Measurements from ENCODE around the gene PGAP3.
A peak's percentile ranks its signal among the peaks of the same experiment; 100 is the strongest.
"Not testable (repeated sequence)": the region's sequence is repeated elsewhere in the genome, so short reads cannot be mapped to it uniquely, and the experiment has no call there.

The PGAP3 gene

GRCh38 chr17:39724731-39725130 is 36.9 kb upstream of the PGAP3 start:
- no peaks in the 10 kb centered on the region for H3K27me3 ChIP-seq (ENCODE audit: control insufficient read depth, insufficient read depth, low read length)
- no peaks in the 10 kb centered on the region for H3K9me3 ChIP-seq (ENCODE audit: control insufficient read depth, low read length)
- peaks cover 23% of the 10 kb centered on the region for H3K36me3 ChIP-seq (ENCODE audit: control insufficient read depth, insufficient read depth, low read length)
- H3K4me1 ChIP-seq (ENCODE audit: control insufficient read depth, insufficient read depth, low read length), result peaks cover 15% of the 10 kb centered on the region
- no peak overlapping the region for H3K9ac ChIP-seq (ENCODE audit: low read length)
- no peak overlapping the region for H3K4me3 ChIP-seq (ENCODE audit: low read length)

- Histone ChIP-seq H3K9ac (ENCODE audit: low read length) (no peak overlapping the region), H3K9me3 (ENCODE audit: control insufficient read depth, low read length) (no peaks in the 10 kb centered on the region), H3K36me3 (ENCODE audit: control insufficient read depth, insufficient read depth, low read length) (peaks cover 23% of the 10 kb centered on the region), H3K4me1 (ENCODE audit: control insufficient read depth, insufficient read depth, low read length) (peaks cover 11% of the 10 kb centered on the region), H3K4me3 (ENCODE audit: low read length) (no peak overlapping the region), H3K27me3 (ENCODE audit: control insufficient read depth, insufficient read depth, low read length) (no peaks in the 10 kb centered on the region)
Observed at GRCh38 chr17:39722965-39723848, 35.4 kb upstream of the PGAP3 start.

- Histone ChIP-seq H3K4me3 (ENCODE audit: low read length) (no peak overlapping the region), H3K27me3 (ENCODE audit: control insufficient read depth, insufficient read depth, low read length) (no peaks in the 10 kb centered on the region), H3K9me3 (ENCODE audit: control insufficient read depth, low read length) (no peaks in the 10 kb centered on the region), H3K4me1 (ENCODE audit: control insufficient read depth, insufficient read depth, low read length) (peaks cover 14% of the 10 kb centered on the region), H3K36me3 (ENCODE audit: control insufficient read depth, insufficient read depth, low read length) (peaks cover 13% of the 10 kb centered on the region), H3K9ac (ENCODE audit: low read length) (no peak overlapping the region)
Observed at GRCh38 chr17:39722104-39722503, 34.2 kb upstream of the PGAP3 start.

GRCh38 chr17:39719563-39720355 is 31.9 kb upstream of the PGAP3 start:
- peaks cover 17% of the 10 kb centered on the region for H3K36me3 ChIP-seq (ENCODE audit: control insufficient read depth, insufficient read depth, low read length)
- H3K27me3 ChIP-seq (ENCODE audit: control insufficient read depth, insufficient read depth, low read length), result no peaks in the 10 kb centered on the region
- no peak overlapping the region for H3K4me3 ChIP-seq (ENCODE audit: low read length)
- peaks cover 37% of the 10 kb centered on the region for H3K4me1 ChIP-seq (ENCODE audit: control insufficient read depth, insufficient read depth, low read length)
- H3K9ac ChIP-seq (ENCODE audit: low read length), result no peak overlapping the region
- no peaks in the 10 kb centered on the region for H3K9me3 ChIP-seq (ENCODE audit: control insufficient read depth, low read length)

GRCh38 chr17:39717660-39718059 is 29.8 kb upstream of the PGAP3 start:
- H3K4me3 ChIP-seq (ENCODE audit: low read length), result no peak overlapping the region
- H3K9me3 ChIP-seq (ENCODE audit: control insufficient read depth, low read length), result no peaks in the 10 kb centered on the region
- H3K9ac ChIP-seq (ENCODE audit: low read length), result no peak overlapping the region
- peaks cover 17% of the 10 kb centered on the region for H3K36me3 ChIP-seq (ENCODE audit: control insufficient read depth, insufficient read depth, low read length)
- no peaks in the 10 kb centered on the region for H3K27me3 ChIP-seq (ENCODE audit: control insufficient read depth, insufficient read depth, low read length)
- peaks cover 30% of the 10 kb centered on the region for H3K4me1 ChIP-seq (ENCODE audit: control insufficient read depth, insufficient read depth, low read length)

- peaks cover 30% of the 10 kb centered on the region for H3K4me1 ChIP-seq (ENCODE audit: control insufficient read depth, insufficient read depth, low read length)
- no peaks in the 10 kb centered on the region for H3K27me3 ChIP-seq (ENCODE audit: control insufficient read depth, insufficient read depth, low read length)
- H3K9me3 ChIP-seq (ENCODE audit: control insufficient read depth, low read length), result no peaks in the 10 kb centered on the region
- no peak overlapping the region for H3K4me3 ChIP-seq (ENCODE audit: low read length)
- H3K36me3 ChIP-seq (ENCODE audit: control insufficient read depth, insufficient read depth, low read length), result peaks cover 17% of the 10 kb centered on the region
- peak overlapping the region; percentile 54 for H3K9ac ChIP-seq (ENCODE audit: low read length)
Observed at GRCh38 chr17:39716879-39717536, 29.2 kb upstream of the PGAP3 start.

- Histone ChIP-seq H3K36me3 (ENCODE audit: control insufficient read depth, insufficient read depth, low read length) (peaks cover 23% of the 10 kb centered on the region), H3K9me3 (ENCODE audit: control insufficient read depth, low read length) (no peaks in the 10 kb centered on the region), H3K4me1 (ENCODE audit: control insufficient read depth, insufficient read depth, low read length) (peaks cover 30% of the 10 kb centered on the region), H3K9ac (ENCODE audit: low read length) (peak overlapping the region; percentile 54), H3K27me3 (ENCODE audit: control insufficient read depth, insufficient read depth, low read length) (no peaks in the 10 kb centered on the region), H3K4me3 (ENCODE audit: low read length) (no peak overlapping the region)
Observed at GRCh38 chr17:39716073-39716818, 28.4 kb upstream of the PGAP3 start.

- Histone ChIP-seq H3K9ac (ENCODE audit: low read length) (peak overlapping the region; percentile 54), H3K4me1 (ENCODE audit: control insufficient read depth, insufficient read depth, low read length) (peaks cover 30% of the 10 kb centered on the region), H3K4me3 (ENCODE audit: low read length) (no peak overlapping the region), H3K27me3 (ENCODE audit: control insufficient read depth, insufficient read depth, low read length) (no peaks in the 10 kb centered on the region), H3K36me3 (ENCODE audit: control insufficient read depth, insufficient read depth, low read length) (peaks cover 23% of the 10 kb centered on the region), H3K9me3 (ENCODE audit: control insufficient read depth, low read length) (no peaks in the 10 kb centered on the region)
Observed at GRCh38 chr17:39715375-39716072, 27.7 kb upstream of the PGAP3 start.

GRCh38 chr17:39714234-39714633 is 26.4 kb upstream of the PGAP3 start:
- Histone ChIP-seq H3K4me3 (ENCODE audit: low read length) (no peak overlapping the region), H3K9ac (ENCODE audit: low read length) (no peak overlapping the region), H3K9me3 (ENCODE audit: control insufficient read depth, low read length) (no peaks in the 10 kb centered on the region), H3K4me1 (ENCODE audit: control insufficient read depth, insufficient read depth, low read length) (peaks cover 25% of the 10 kb centered on the region), H3K36me3 (ENCODE audit: control insufficient read depth, insufficient read depth, low read length) (peaks cover 33% of the 10 kb centered on the region), H3K27me3 (ENCODE audit: control insufficient read depth, insufficient read depth, low read length) (no peaks in the 10 kb centered on the region)

GRCh38 chr17:39711851-39712250 is 24.0 kb upstream of the PGAP3 start:
- Histone ChIP-seq H3K9me3 (ENCODE audit: control insufficient read depth, low read length) (no peaks in the 10 kb centered on the region), H3K36me3 (ENCODE audit: control insufficient read depth, insufficient read depth, low read length) (peaks cover 44% of the 10 kb centered on the region)

GRCh38 chr17:39711071-39711470 is 23.2 kb upstream of the PGAP3 start:
- H3K9ac ChIP-seq (ENCODE audit: low read length); H3K9me3 ChIP-seq (ENCODE audit: control insufficient read depth, low read length); H3K27me3 ChIP-seq (ENCODE audit: control insufficient read depth, insufficient read depth, low read length); H3K4me3 ChIP-seq (ENCODE audit: low read length): not testable (repeated sequence)
- Histone ChIP-seq H3K36me3 (ENCODE audit: control insufficient read depth, insufficient read depth, low read length) (peaks cover 45% of the 10 kb centered on the region), H3K4me1 (ENCODE audit: control insufficient read depth, insufficient read depth, low read length) (peaks cover 27% of the 10 kb centered on the region)

More at GRCh38 chr17:39711851-39712250, 24.0 kb upstream of the PGAP3 start:
- H3K9ac ChIP-seq (ENCODE audit: low read length), result no peak overlapping the region
- peaks cover 27% of the 10 kb centered on the region for H3K4me1 ChIP-seq (ENCODE audit: control insufficient read depth, insufficient read depth, low read length)
- H3K27me3 ChIP-seq (ENCODE audit: control insufficient read depth, insufficient read depth, low read length), result no peaks in the 10 kb centered on the region
- H3K4me3 ChIP-seq (ENCODE audit: low read length), result no peak overlapping the region

Measured in mucosa of stomach (tissue), 1 donor.